ENCODE results near the gene CAND2.

DNA sequence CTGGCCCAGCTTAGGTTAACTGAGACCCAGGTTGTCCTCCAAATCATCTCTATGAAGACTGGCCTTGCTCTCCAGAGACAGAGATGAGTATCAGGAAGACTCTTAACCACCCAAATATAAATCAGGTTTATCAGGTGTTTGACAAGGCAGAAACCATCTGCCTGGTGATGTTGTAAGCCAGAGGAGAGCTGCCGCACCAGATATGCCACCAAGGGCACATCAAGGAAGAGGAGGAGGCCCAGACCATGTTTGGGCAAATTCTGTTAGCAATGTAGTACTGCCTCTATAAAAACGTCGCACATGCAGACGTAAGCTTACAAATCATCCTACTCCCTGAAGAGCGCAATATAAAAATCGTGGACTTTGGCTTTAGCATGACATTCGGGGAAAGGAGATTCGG lies 65.9 kb downstream of the CAND2 start:
- no peak for TF ChIP-seq SREBF2 (CRISPR knock-in tag; IDR thresholded peaks at IDR 0.05)
- TF ChIP-seq KLF1 (tag; IDR thresholded peaks at IDR 0.05): no peak
- TF ChIP-seq ZNF23 (CRISPR knock-in tag; IDR thresholded peaks at IDR 0.05): no peak
- TF ChIP-seq, protein P1, sequence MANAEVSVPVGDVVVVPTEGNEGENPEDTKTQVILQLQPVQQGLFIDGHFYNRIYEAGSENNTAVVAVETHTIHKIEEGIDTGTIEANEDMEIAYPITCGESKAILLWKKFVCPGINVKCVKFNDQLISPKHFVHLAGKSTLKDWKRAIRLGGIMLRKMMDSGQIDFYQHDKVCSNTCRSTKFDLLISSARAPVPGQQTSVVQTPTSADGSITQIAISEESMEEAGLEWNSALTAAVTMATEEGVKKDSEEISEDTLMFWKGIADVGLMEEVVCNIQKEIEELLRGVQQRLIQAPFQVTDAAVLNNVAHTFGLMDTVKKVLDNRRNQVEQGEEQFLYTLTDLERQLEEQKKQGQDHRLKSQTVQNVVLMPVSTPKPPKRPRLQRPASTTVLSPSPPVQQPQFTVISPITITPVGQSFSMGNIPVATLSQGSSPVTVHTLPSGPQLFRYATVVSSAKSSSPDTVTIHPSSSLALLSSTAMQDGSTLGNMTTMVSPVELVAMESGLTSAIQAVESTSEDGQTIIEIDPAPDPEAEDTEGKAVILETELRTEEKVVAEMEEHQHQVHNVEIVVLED (CRISPR knock-in tag; IDR thresholded peaks at IDR 0.05): no peak
- TF ChIP-seq, protein P2, sequence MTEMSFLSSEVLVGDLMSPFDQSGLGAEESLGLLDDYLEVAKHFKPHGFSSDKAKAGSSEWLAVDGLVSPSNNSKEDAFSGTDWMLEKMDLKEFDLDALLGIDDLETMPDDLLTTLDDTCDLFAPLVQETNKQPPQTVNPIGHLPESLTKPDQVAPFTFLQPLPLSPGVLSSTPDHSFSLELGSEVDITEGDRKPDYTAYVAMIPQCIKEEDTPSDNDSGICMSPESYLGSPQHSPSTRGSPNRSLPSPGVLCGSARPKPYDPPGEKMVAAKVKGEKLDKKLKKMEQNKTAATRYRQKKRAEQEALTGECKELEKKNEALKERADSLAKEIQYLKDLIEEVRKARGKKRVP (CRISPR knock-in tag; IDR thresholded peaks at IDR 0.05): no peak
- TF ChIP-seq RBM22 (IDR thresholded peaks at IDR 0.05; ENCODE audit: low read depth, low read length, poor library complexity, severe bottlenecking): no peak
- TF ChIP-seq, protein P3, sequence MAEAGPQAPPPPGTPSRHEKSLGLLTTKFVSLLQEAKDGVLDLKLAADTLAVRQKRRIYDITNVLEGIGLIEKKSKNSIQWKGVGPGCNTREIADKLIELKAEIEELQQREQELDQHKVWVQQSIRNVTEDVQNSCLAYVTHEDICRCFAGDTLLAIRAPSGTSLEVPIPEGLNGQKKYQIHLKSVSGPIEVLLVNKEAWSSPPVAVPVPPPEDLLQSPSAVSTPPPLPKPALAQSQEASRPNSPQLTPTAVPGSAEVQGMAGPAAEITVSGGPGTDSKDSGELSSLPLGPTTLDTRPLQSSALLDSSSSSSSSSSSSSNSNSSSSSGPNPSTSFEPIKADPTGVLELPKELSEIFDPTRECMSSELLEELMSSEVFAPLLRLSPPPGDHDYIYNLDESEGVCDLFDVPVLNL (CRISPR knock-in tag; IDR thresholded peaks at IDR 0.05; ENCODE audit: low read depth): no peak
- TF ChIP-seq, protein P4, sequence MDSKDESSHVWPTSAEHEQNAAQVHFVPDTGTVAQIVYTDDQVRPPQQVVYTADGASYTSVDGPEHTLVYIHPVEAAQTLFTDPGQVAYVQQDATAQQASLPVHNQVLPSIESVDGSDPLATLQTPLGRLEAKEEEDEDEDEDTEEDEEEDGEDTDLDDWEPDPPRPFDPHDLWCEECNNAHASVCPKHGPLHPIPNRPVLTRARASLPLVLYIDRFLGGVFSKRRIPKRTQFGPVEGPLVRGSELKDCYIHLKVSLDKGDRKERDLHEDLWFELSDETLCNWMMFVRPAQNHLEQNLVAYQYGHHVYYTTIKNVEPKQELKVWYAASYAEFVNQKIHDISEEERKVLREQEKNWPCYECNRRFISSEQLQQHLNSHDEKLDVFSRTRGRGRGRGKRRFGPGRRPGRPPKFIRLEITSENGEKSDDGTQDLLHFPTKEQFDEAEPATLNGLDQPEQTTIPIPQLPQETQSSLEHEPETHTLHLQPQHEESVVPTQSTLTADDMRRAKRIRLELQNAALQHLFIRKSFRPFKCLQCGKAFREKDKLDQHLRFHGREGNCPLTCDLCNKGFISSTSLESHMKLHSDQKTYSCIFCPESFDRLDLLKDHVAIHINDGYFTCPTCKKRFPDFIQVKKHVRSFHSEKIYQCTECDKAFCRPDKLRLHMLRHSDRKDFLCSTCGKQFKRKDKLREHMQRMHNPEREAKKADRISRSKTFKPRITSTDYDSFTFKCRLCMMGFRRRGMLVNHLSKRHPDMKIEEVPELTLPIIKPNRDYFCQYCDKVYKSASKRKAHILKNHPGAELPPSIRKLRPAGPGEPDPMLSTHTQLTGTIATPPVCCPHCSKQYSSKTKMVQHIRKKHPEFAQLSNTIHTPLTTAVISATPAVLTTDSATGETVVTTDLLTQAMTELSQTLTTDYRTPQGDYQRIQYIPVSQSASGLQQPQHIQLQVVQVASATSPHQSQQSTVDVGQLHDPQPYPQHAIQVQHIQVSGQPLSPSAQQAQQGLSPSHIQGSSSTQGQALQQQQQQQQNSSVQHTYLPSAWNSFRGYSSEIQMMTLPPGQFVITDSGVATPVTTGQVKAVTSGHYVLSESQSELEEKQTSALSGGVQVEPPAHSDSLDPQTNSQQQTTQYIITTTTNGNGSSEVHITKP (IDR thresholded peaks at IDR 0.05; ENCODE audit: partially characterized antibody): no peak
- TF ChIP-seq, protein P5, sequence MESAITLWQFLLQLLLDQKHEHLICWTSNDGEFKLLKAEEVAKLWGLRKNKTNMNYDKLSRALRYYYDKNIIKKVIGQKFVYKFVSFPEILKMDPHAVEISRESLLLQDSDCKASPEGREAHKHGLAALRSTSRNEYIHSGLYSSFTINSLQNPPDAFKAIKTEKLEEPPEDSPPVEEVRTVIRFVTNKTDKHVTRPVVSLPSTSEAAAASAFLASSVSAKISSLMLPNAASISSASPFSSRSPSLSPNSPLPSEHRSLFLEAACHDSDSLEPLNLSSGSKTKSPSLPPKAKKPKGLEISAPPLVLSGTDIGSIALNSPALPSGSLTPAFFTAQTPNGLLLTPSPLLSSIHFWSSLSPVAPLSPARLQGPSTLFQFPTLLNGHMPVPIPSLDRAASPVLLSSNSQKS (CRISPR knock-in tag; IDR thresholded peaks at IDR 0.05): no peak
- TF ChIP-seq NONO (IDR thresholded peaks at IDR 0.05; ENCODE audit: low read depth in 2 of 2, low read length in 1 of 2): no peak
- TF ChIP-seq ZBTB1 (CRISPR knock-in tag; IDR thresholded peaks at IDR 0.05; ENCODE audit: borderline replicate concordance, low read depth): no peak

Data from K562 (cell line).